ENCODE data around the gene SYT6.

- TF ChIP-seq CTCF (conservative IDR thresholded peaks at IDR 0.05) (no peak), ZFX (IDR thresholded peaks at IDR 0.05) (no peak)
Observed at GRCh38 chr1:114130846-114131525, 22.7 kb downstream of the SYT6 start.
